NCI-H1417 treated with DMSO at 0.1 percent for 48 hours (cell line): ENCODE measurements around the gene ANKHD1.
"Not testable (repeated sequence)": the region's sequence is repeated elsewhere in the genome, so short reads cannot be mapped to it uniquely, and the experiment has no call there.

ENCODE experiments used
- DNase-seq: peaks from one replicate; lab custom pipeline; 2025; lab: John Stamatoyannopoulos, UW

ANKHD1 gene

GRCh38 chr5:140420665-140421361 lies 19.2 kb downstream of the ANKHD1 start:
- DNase-seq = no peak

DNA sequence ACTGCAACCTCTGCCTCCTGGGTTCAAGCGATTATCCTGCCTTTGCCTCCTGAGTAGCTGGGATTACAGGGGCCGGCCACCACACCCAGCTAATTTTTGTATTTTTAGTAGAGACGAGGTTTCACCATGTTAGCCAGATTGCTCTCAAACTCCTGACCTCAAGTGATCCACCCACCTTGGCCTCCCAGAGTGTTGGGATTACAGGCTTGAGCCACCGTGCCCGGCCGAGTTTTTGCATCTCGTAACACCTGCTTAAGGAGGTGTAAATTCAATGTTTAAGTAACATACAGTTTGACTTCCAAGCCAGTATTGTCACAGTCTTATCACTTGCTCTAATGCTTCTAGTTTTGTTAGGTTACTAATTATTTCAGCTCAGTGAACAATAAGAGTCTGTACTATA lies 19.7 kb downstream of the ANKHD1 start:
- DNase-seq = not testable (repeated sequence)

- DNase-seq = no peak
These were observed 22.0 kb downstream of the ANKHD1 start for GRCh38 chr5:140423609-140424008.

GRCh38 chr5:140424135-140424534 lies 22.5 kb downstream of the ANKHD1 start:
- DNase-seq = no peak

GRCh38 chr5:140427726-140428125 lies 26.1 kb downstream of the ANKHD1 start:
- not testable (repeated sequence) for DNase-seq

- no peak for DNase-seq
These were observed 28.1 kb downstream of the ANKHD1 start for GRCh38 chr5:140429724-140430123.

GRCh38 chr5:140432212-140432611 lies 30.6 kb downstream of the ANKHD1 start:
- no peak for DNase-seq

DNA sequence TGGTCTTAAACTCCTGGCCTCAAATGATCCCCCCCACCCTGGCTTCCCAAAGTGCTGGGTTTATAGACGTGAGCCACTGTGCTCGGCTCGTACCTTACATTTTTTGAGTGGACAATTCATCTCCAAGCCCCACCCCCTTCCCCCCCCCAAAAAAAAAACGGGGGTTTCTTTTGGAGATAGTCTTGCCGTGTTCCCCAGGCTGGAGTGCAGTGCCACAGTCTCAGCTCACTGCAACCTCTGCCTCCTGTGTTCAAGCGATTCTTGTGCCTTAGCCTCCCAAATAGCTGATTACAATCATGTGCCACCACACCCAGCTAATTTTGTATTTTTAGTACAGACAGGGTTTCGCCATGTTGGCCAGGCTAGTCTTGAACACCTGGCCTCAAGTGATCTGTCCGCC lies 31.3 kb downstream of the ANKHD1 start:
- DNase-seq = no peak

DNA sequence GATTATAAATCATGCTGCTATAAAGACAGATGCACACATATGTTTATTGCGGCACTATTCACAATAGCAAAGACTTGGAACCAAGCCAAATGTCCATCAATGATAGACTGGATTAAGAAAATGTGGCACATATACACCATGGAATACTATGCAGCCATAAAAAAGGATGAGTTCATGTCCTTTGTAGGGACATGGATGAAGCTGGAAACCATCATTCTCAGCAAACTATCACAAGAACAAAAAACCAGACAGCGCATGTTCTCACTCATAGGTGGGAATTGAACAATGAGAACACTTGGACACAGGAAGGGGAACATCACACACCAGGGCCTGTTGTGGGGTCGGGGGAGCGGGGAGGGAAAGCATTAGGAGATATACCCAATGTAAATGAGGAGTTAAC lies 55.7 kb downstream of the ANKHD1 start:
- DNase-seq = not testable (repeated sequence)

DNA sequence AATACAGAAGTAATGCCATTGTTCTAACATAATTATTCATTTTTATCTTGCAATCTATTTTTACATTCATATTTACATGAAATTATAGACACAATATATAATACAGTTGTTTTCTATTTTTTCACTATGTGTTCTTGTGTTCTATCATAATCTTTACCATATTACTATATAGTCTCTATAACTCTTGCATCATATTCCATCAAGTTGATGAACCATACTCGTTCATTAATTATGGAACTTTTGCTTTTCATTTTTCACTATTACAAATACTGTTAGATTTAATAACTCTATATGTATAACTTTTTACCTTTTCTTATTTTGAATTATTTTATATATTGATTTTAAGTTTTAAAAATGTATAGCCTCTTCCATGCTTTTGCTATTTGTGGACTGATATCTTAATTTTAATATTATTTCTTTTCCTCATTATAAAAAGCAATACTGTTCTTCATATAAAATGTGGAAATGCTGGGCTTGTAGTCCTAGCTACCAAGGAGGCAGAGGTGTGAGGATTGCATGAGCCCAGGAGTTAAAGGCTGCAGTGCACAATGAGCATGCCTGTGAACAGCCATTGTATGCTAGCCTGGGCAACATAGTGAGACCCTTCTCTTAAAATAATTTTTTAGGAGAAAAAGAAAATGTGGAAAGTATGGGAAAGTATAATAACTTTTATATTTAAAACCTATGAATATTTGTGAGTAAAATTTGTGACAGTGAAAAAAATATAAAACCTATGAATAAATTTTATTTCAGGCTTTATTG lies 65.5 kb downstream of the ANKHD1 start:
- DNase-seq = no peak

- DNase-seq = no peak
These were observed 66.6 kb downstream of the ANKHD1 start for GRCh38 chr5:140468188-140468587.

- no peak for DNase-seq
These were observed 67.6 kb downstream of the ANKHD1 start for GRCh38 chr5:140469259-140469658.

DNA sequence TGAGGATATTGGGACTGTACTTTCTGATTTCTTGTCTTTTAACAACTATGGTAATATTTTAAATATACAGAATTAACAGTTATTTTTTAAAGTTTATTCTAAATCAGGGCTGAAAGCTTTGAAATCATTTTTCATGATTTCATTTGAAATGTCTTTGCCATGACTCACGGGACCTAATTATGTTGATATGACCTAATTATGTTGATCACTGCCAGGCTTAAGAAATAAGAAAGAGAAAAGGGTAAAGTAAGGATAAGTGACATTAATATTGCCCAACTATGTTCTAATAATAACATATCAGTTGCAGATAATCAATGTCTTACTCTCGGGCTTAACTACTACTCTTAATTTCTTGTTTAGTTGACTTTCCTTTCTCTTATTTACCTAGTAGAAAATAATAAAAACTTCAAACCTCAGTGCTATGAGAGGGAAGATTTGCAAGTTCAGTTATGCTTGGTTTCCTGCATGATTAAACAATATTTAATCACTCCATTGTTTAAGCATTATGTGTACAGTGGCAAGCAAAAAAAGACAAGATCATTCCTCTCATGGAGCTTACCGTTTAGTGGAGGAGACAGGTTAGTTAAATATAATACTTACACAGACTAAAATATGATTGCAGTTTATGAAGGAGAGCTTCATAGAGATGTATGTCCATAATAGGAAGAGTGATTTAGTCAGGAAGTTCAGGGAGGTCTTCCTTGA lies 78.8 kb downstream of the ANKHD1 start:
- DNase-seq = no peak

GRCh38 chr5:140481758-140482157 lies 80.1 kb downstream of the ANKHD1 start:
- no peak for DNase-seq

DNA sequence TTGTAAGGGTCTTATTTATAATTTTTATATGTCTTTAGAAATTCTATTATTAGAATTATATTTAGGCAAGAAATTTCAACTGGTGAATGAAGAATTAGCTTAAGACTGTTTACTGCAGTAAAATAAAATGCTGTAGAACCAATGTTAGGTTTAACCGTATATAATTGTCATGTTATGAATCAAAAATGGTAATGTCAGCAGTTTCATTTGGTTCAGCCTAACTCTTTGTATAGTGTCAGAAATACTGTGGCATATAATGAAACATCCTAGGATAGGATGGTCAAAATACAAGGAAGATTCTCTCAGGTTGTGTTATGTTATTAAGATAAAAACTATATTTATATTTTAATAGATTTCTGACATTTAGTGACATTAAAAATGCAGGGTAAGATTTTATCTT lies 81.4 kb downstream of the ANKHD1 start:
- no peak for DNase-seq

DNA sequence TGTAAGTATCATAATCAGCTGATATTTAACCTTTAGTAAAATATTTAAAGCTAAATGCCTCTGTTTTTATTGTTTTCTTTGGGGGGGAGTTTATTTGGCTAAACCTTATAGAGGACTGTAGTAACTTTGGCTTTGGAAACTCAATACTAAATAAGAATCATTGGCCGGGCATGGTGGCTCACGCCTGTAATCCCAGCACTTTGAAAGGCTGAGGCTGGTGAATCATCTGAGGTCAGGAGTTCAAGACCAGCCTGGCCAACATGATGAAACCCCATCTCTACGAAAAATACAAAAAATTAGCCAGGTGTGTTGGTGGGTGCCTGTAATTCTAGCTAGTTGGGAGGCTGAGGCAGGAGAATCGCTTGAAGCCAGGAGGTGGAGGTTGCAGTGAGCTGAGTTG lies 86.5 kb downstream of the ANKHD1 start:
- not testable (repeated sequence) for DNase-seq

GRCh38 chr5:140488914-140489313 lies 87.3 kb downstream of the ANKHD1 start:
- DNase-seq = no peak

GRCh38 chr5:140497897-140498296 lies 96.3 kb downstream of the ANKHD1 start:
- DNase-seq = no peak

GRCh38 chr5:140498591-140498990 lies 97.0 kb downstream of the ANKHD1 start:
- DNase-seq = no peak

DNA sequence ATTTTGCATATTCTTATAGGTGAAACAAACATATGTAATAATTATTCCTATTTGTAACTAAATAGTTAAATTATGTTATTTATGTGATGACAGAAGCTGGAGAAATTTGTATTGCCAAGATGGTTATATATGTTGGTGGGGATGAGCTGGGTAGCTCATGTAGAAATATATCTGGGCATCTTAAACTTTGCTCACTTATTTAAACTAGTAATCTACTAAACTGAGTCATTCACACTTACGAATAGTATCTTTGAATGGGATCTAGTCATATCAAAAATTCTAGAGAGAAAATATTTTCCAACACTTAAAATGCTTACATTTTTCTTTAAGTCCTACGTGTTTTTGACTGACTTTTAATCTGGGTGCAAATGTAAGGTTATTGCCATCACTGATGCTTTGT lies 101.2 kb downstream of the ANKHD1 start:
- no peak for DNase-seq

- no peak for DNase-seq
These were observed 108.3 kb downstream of the ANKHD1 start for GRCh38 chr5:140509898-140510297.

DNA sequence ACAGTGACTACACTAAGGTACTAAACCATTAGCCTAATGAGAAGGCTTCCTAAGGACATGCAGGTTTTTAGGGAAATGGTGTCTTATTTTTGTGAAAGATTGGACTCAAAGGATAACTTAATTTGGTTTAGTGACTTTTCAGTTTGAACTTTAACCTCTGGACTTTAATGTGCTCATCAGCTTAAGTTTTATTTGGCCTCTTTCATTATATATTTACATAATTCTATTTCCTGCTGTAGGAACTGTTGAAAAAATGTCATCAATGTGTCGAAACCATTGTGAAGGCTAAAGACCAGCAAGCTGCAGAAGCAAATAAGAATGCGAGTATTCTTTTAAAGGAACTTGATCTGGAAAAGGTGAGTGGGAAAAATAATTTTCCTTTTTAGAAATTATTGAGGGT lies 111.5 kb downstream of the ANKHD1 start:
- no peak for DNase-seq

DNA sequence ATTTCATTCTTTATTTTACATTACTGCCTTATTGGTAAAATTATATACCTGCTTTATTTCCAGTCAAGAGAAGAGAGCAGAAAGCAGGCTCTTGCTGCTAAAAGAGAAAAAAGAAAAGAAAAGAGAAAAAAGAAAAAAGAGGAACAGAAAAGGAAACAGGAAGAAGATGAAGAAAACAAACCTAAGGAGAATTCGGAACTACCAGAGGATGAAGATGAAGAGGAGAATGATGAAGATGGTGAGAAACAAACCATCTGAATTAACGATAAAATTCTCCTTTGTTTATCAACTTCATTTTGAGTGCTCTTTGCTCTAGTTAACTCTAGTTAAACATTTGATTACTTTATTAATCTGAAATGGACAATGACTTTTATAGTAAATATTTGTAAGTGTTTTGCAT lies 122.4 kb downstream of the ANKHD1 start:
- no peak for DNase-seq
